ENCODE data around the gene LRP1-AS.

LRP1-AS gene

DNA sequence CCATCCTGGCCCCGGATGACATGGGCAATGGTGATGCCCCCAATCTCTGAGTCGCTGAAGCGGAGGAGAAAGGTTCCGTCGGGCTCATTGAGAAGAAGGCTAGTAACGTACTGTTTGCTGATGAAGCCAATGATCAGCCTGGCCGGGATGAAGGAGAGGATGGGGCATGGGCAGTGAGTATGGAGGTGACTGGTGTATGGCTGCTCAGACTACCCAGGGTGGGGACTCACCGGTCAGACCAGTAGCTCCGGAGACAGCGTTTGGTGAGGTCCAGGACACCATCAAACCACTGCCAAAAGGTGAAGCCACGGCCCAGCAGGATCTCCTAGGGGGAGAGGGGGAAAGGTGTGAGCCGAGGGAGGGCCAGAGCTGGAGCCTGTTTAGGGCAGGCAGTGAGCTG is 47.7 kb downstream of the LRP1-AS start:
- Histone ChIP-seq H3K9me3 (ENCODE audit: control insufficient read depth, low read length) (no peaks in the 10 kb centered on the region), H2BK15ac (ENCODE audit: low read depth, poor library complexity, severe bottlenecking) (no peak overlapping the region), H2BK5ac (ENCODE audit: low read depth, low read length, poor library complexity, severe bottlenecking) (no peak overlapping the region), H3K4ac (ENCODE audit: low read depth in 1 of 2, low read length in 2 of 2) (no peak overlapping the region), H2BK120ac (ENCODE audit: low read depth, low read length) (no peak overlapping the region), H3K23ac (ENCODE audit: low read length in 2 of 2) (no peak overlapping the region), H3K14ac (ENCODE audit: low read length in 2 of 2) (no peak overlapping the region), H2AFZ (ENCODE audit: low read depth, low read length) (no peak overlapping the region), H3K9ac (ENCODE audit: low read length) (peak overlapping the region; percentile 23), H3K36me3 (ENCODE audit: control insufficient read depth in 1 of 2, insufficient read depth in 2 of 2, low read depth in 1 of 2, low read length in 2 of 2) (peaks cover 58 to 83% of the 10 kb centered on the region in 2 experiments), H3K18ac (ENCODE audit: low read depth in 1 of 2, low read length in 2 of 2) (no peak overlapping the region), H3K4me3 (ENCODE audit: insufficient read depth in 1 of 2, low read depth in 1 of 2, low read length in 2 of 2) (no peak overlapping the region), H3K4me1 (ENCODE audit: control insufficient read depth, insufficient read depth, low read depth, low read length) (peaks cover 15% of the 10 kb centered on the region), H4K8ac (ENCODE audit: low read length) (no peak overlapping the region), H4K91ac (ENCODE audit: low read length) (no peak overlapping the region), H3K79me1 (replicated peaks; ENCODE audit: low read length, poor library complexity, severe bottlenecking) (peaks cover 6% of the 10 kb centered on the region), H3K4me2 (ENCODE audit: low read length, poor library complexity, severe bottlenecking) (no peak overlapping the region), H3K27me3 (ENCODE audit: control insufficient read depth in 1 of 2, insufficient read depth in 1 of 2, low read length in 2 of 2) (no peaks in the 10 kb centered on the region), H3K27ac (ENCODE audit: low read length, poor library complexity, severe bottlenecking) (no peak overlapping the region), H2BK12ac (ENCODE audit: low read length in 2 of 2) (peak overlapping the region in 1 of 2 experiments; percentile 23), H2AK5ac (ENCODE audit: low read length, severe bottlenecking) (no peak overlapping the region)
- 77% methylated on average over 12 of the region's 12 CpGs for WGBS
- DNase-seq, result no peak

DNA sequence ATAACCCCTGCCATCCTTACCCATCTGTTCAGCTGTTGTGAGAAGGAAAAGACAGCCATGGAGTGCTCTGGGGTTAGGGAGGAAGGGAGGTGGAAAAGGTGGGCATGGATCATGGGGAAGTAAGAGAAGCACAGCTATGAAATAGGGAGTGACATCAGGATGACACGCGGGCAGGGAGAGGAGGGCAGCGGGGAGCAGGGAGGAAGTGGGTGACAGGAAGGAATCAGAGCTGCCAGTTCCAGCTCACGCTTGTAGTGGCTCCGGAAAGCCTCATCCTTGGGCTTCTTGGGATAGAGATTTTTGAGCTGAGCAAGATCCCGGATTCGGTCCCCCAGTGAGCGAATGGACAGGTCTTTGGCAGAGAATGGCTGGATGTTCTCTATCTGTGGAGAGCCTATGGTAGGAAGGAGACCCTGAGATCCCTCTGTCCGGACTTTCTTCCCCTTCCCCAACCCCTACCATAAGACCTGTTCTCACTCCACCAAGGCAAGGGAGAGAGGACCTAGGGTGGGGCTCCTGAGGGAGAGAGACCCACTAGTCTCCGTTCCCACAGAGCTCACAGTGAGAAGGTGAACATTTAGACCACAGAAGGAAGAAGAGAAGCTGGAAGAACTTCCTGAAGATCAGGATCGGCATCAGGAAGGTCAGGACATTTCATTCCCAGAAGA is 48.2 kb downstream of the LRP1-AS start:
- peak overlapping the region; percentile 1 for H3K9ac ChIP-seq (ENCODE audit: low read length)
- no peak overlapping the region for H2BK120ac ChIP-seq (ENCODE audit: low read depth, low read length)
- H3K79me1 ChIP-seq (replicated peaks; ENCODE audit: low read length, poor library complexity, severe bottlenecking), result peaks cover 7% of the 10 kb centered on the region
- H3K27ac ChIP-seq (ENCODE audit: low read length, poor library complexity, severe bottlenecking), result no peak overlapping the region
- H4K8ac ChIP-seq (ENCODE audit: low read length), result no peak overlapping the region
- H2AFZ ChIP-seq (ENCODE audit: low read depth, low read length), result no peak overlapping the region
- H3K4me3 ChIP-seq (ENCODE audit: insufficient read depth in 1 of 2, low read depth in 1 of 2, low read length in 2 of 2), result no peak overlapping the region
- H3K9me3 ChIP-seq (ENCODE audit: control insufficient read depth, low read length), result no peaks in the 10 kb centered on the region
- no peak overlapping the region for H2BK15ac ChIP-seq (ENCODE audit: low read depth, poor library complexity, severe bottlenecking)
- H3K27me3 ChIP-seq (ENCODE audit: control insufficient read depth in 1 of 2, insufficient read depth in 1 of 2, low read length in 2 of 2), result no peaks in the 10 kb centered on the region
- no peak overlapping the region for H2AK5ac ChIP-seq (ENCODE audit: low read length, severe bottlenecking)
- no peak overlapping the region for H3K14ac ChIP-seq (ENCODE audit: low read length in 2 of 2)
- H3K4me1 ChIP-seq (ENCODE audit: control insufficient read depth, insufficient read depth, low read depth, low read length), result peaks cover 17% of the 10 kb centered on the region
- no peak overlapping the region for H3K4me2 ChIP-seq (ENCODE audit: low read length, poor library complexity, severe bottlenecking)
- 93% methylated on average over 5 of the region's 11 CpGs for WGBS
- H2BK12ac ChIP-seq (ENCODE audit: low read length in 2 of 2), result no peak overlapping the region
- no peak overlapping the region for H2BK5ac ChIP-seq (ENCODE audit: low read depth, low read length, poor library complexity, severe bottlenecking)
- no peak overlapping the region for H3K4ac ChIP-seq (ENCODE audit: low read depth in 1 of 2, low read length in 2 of 2)
- no peak overlapping the region for H3K23ac ChIP-seq (ENCODE audit: low read length in 2 of 2)
- DNase-seq, result no peak
- no peak overlapping the region for H3K18ac ChIP-seq (ENCODE audit: low read depth in 1 of 2, low read length in 2 of 2)
- peaks cover 58 to 83% of the 10 kb centered on the region in 2 experiments for H3K36me3 ChIP-seq (ENCODE audit: control insufficient read depth in 1 of 2, insufficient read depth in 2 of 2, low read depth in 1 of 2, low read length in 2 of 2)
- no peak overlapping the region for H4K91ac ChIP-seq (ENCODE audit: low read length)

DNA sequence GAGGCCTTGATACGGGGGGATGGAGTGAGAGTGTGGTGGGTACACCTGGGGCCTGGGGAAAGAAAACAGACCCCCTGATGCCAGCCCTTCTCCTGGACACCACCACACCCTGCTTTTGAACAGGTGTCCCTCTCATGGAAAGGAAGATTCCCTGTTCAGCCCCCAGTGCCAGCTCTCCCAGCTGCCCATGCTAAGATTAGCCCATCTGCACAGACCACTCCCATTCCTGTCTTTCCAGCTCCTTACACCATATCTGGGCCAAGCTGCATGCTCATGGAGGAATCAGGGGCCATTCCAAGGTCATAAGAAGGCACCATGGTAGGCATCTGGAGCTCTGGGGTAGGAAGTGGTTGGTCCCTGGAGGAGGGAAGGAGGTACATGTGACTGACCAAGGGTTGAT is 48.9 kb downstream of the LRP1-AS start:
- Histone ChIP-seq H3K4me1 (ENCODE audit: control insufficient read depth, insufficient read depth, low read depth, low read length) (peaks cover 21% of the 10 kb centered on the region), H3K79me1 (replicated peaks; ENCODE audit: low read length, poor library complexity, severe bottlenecking) (peaks cover 9% of the 10 kb centered on the region), H3K4me3 (ENCODE audit: insufficient read depth in 1 of 2, low read depth in 1 of 2, low read length in 2 of 2) (no peak overlapping the region), H3K27me3 (ENCODE audit: control insufficient read depth in 1 of 2, insufficient read depth in 1 of 2, low read length in 2 of 2) (no peaks in the 10 kb centered on the region), H2AFZ (ENCODE audit: low read depth, low read length) (no peak overlapping the region), H2AK5ac (ENCODE audit: low read length, severe bottlenecking) (no peak overlapping the region), H2BK120ac (ENCODE audit: low read depth, low read length) (no peak overlapping the region), H3K27ac (ENCODE audit: low read length, poor library complexity, severe bottlenecking) (no peak overlapping the region), H2BK15ac (ENCODE audit: low read depth, poor library complexity, severe bottlenecking) (no peak overlapping the region), H3K9me3 (ENCODE audit: control insufficient read depth, low read length) (no peaks in the 10 kb centered on the region), H4K91ac (ENCODE audit: low read length) (no peak overlapping the region), H3K4me2 (ENCODE audit: low read length, poor library complexity, severe bottlenecking) (no peak overlapping the region), H3K4ac (ENCODE audit: low read depth in 1 of 2, low read length in 2 of 2) (no peak overlapping the region), H2BK12ac (ENCODE audit: low read length in 2 of 2) (no peak overlapping the region), H3K23ac (ENCODE audit: low read length in 2 of 2) (no peak overlapping the region), H3K18ac (ENCODE audit: low read depth in 1 of 2, low read length in 2 of 2) (no peak overlapping the region), H3K36me3 (ENCODE audit: control insufficient read depth in 1 of 2, insufficient read depth in 2 of 2, low read depth in 1 of 2, low read length in 2 of 2) (peaks cover 60 to 81% of the 10 kb centered on the region in 2 experiments), H3K14ac (ENCODE audit: low read length in 2 of 2) (no peak overlapping the region), H2BK5ac (ENCODE audit: low read depth, low read length, poor library complexity, severe bottlenecking) (no peak overlapping the region), H4K8ac (ENCODE audit: low read length) (no peak overlapping the region), H3K9ac (ENCODE audit: low read length) (peak overlapping the region; percentile 1)
- WGBS, result no CpG with 5 or more reads among the region's 1 CpG
- no peak for DNase-seq

DNA sequence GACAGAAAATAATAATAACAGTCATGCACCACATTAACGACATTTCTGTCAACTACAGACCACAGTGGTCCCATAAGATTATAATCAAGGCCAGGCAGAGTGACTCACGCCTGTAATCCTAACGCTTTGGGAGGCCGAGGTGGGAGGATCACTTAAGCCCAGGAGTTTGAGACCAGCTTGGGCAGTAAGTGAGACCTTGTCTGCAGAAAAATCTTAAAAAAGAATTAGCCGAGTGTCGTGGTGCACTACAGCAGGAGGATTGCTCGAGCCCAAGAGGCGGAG is 49.9 kb downstream of the LRP1-AS start:
- Histone ChIP-seq H4K91ac (ENCODE audit: low read length) (no peak overlapping the region), H2BK5ac (ENCODE audit: low read depth, low read length, poor library complexity, severe bottlenecking) (no peak overlapping the region), H3K4me3 (ENCODE audit: insufficient read depth in 1 of 2, low read depth in 1 of 2, low read length in 2 of 2) (no peak overlapping the region), H3K27ac (ENCODE audit: low read length, poor library complexity, severe bottlenecking) (no peak overlapping the region), H2BK15ac (ENCODE audit: low read depth, poor library complexity, severe bottlenecking) (no peak overlapping the region), H3K9ac (ENCODE audit: low read length) (peak overlapping the region; percentile 37), H3K27me3 (ENCODE audit: control insufficient read depth in 1 of 2, insufficient read depth in 1 of 2, low read length in 2 of 2) (no peaks in the 10 kb centered on the region), H3K18ac (ENCODE audit: low read depth in 1 of 2, low read length in 2 of 2) (no peak overlapping the region), H4K8ac (ENCODE audit: low read length) (no peak overlapping the region), H3K4ac (ENCODE audit: low read depth in 1 of 2, low read length in 2 of 2) (no peak overlapping the region), H3K9me3 (ENCODE audit: control insufficient read depth, low read length) (no peaks in the 10 kb centered on the region), H3K36me3 (ENCODE audit: control insufficient read depth in 1 of 2, insufficient read depth in 2 of 2, low read depth in 1 of 2, low read length in 2 of 2) (peaks cover 69 to 87% of the 10 kb centered on the region in 2 experiments), H2BK120ac (ENCODE audit: low read depth, low read length) (no peak overlapping the region), H2AFZ (ENCODE audit: low read depth, low read length) (no peak overlapping the region), H3K14ac (ENCODE audit: low read length in 2 of 2) (no peak overlapping the region), H2AK5ac (ENCODE audit: low read length, severe bottlenecking) (no peak overlapping the region), H3K4me2 (ENCODE audit: low read length, poor library complexity, severe bottlenecking) (no peak overlapping the region), H2BK12ac (ENCODE audit: low read length in 2 of 2) (no peak overlapping the region), H3K79me1 (replicated peaks; ENCODE audit: low read length, poor library complexity, severe bottlenecking) (peaks cover 13% of the 10 kb centered on the region), H3K23ac (ENCODE audit: low read length in 2 of 2) (no peak overlapping the region), H3K4me1 (ENCODE audit: control insufficient read depth, insufficient read depth, low read depth, low read length) (peaks cover 26% of the 10 kb centered on the region)
- WGBS, result 88% methylated on average over 8 of the region's 8 CpGs
- no peak for DNase-seq

Data from mesenchymal stem cell (in vitro differentiated cells and primary cell).